K562 (cell line): ENCODE measurements around the gene CLNK. TPM values are rescaled to one million over a fixed set of nuclear protein-coding genes. Genes with fewer than 3 reads are reported as not detected.

Source experiments
- ATAC-seq: fragments of 200-7000 bp; cut with Tn5 transposase; 3 replicates; pipeline ENCODE4 v1.9.1; 2020; ENCODE audit warnings: moderate library complexity
- BruUV-seq: library from RNA; stranded (reverse); fragments of 400-500 nt; replicated peaks from 2 replicates; lab custom pipeline; 2021; lab: Mats Ljungman, UMichigan
- CTCF ChIA-PET: fragments of 300-600 bp; formaldehyde crosslinking; extraction: SDS; loops from one replicate; lab custom pipeline; 2021; ENCODE audit warnings: low intra/inter-chr PET ratio; lab: Yijun Ruan, JAX
- POLR2A ChIA-PET: fragments of 300-600, 350-650 bp; sonication (Branson Sonifier 250); formaldehyde crosslinking; extraction: SDS; loops from one replicate; lab custom pipeline; 2021; ENCODE audit warnings: antibody characterized with exemption, inconsistent platforms; lab: Yijun Ruan, JAX
- DNase-seq, 4 experiments: peaks; one replicate each; pipeline versions ENCODE4 v3.0.0 to v3.0.0-alpha.2; 2011 to 2018; ENCODE audit warnings: low spot score in 3 of 4, mixed read lengths in 3 of 4; ENCODE audit errors: extremely low read depth in 1 of 4
- FAIRE-seq: peaks from 2 replicates; lab custom pipeline; 2011; peaks lifted over from hg19 to GRCh38; lab: Jason Lieb, UNC
- H2AFZ ChIP-seq: 2 replicates; pipeline ENCODE4 v1.6.0; 2011; ENCODE audit warnings: low read depth, low read length, control low read depth, inconsistent platforms
- H3K27ac ChIP-seq: fragments of 200-600 bp; 3 replicates; pipeline ENCODE4 v1.8.0; 2011; ENCODE audit warnings: low read depth, mild to moderate bottlenecking, control low read depth, inconsistent platforms, low read length, moderate library complexity, mixed read lengths; ENCODE audit errors: extremely low read depth
- H3K27me3 ChIP-seq, 2 experiments: fragments of 300-600 bp in 1 of 2; 2 replicates in 1 of 2; 3 replicates in 1 of 2; pipeline versions ENCODE4 v1.6.0 to v1.8.0; 2011; ENCODE audit warnings: inconsistent platforms in 2 of 2, low read length in 2 of 2, mild to moderate bottlenecking in 1 of 2, mixed read lengths in 1 of 2, moderate library complexity in 1 of 2; ENCODE audit not compliant: control insufficient read depth in 2 of 2, insufficient read depth in 2 of 2
- H3K36me3 ChIP-seq: fragments of 300-600 bp; 3 replicates; pipeline ENCODE4 v1.8.0; 2011; ENCODE audit warnings: mild to moderate bottlenecking, low read length, inconsistent platforms; ENCODE audit not compliant: control insufficient read depth, insufficient read depth
- H3K4me1 ChIP-seq, 2 experiments: fragments of 200-600 bp in 1 of 2; replicated peaks in 1 of 2; 2 replicates in 1 of 2; 3 replicates in 1 of 2; pipeline versions ENCODE4 v1.5.1 to v1.8.0; 2011; ENCODE audit warnings: inconsistent platforms in 2 of 2, low read length in 2 of 2, mild to moderate bottlenecking in 1 of 2, mixed read lengths in 1 of 2, moderate library complexity in 1 of 2; ENCODE audit not compliant: control insufficient read depth in 2 of 2, insufficient read depth in 2 of 2
- H3K4me2 ChIP-seq: 2 replicates; pipeline ENCODE4 v1.6.1; 2011; ENCODE audit warnings: low read length, control low read depth, inconsistent platforms, mixed read lengths; ENCODE audit not compliant: insufficient read depth
- H3K4me3 ChIP-seq: fragments of 200-600 bp; sonication (generic), shearing (Covaris generic); 2 replicates; pipeline ENCODE4 v1.5.1; 2016; ENCODE audit warnings: control low read depth, inconsistent platforms
- H3K79me2 ChIP-seq: fragments of 200-600 bp; 3 replicates; pipeline ENCODE4 v1.8.0; 2011; ENCODE audit warnings: low read length, inconsistent platforms; ENCODE audit not compliant: control insufficient read depth, insufficient read depth
- H3K9ac ChIP-seq, 2 experiments: 2 replicates each; pipeline versions ENCODE4 v1.6.0 to v1.6.1; 2011; ENCODE audit warnings: low read depth in 2 of 2, low read length in 2 of 2, control low read depth in 1 of 2, inconsistent platforms in 1 of 2, mild to moderate bottlenecking in 1 of 2, mixed read lengths in 1 of 2; ENCODE audit not compliant: insufficient read depth in 1 of 2
- H3K9me1 ChIP-seq: one replicate; pipeline ENCODE4 v1.6.0; 2011; ENCODE audit warnings: inconsistent platforms, mild to moderate bottlenecking, low read length, moderate library complexity; ENCODE audit not compliant: control insufficient read depth, insufficient read depth
- H3K9me3 ChIP-seq: replicated peaks from 2 replicates; pipeline ENCODE4 v1.5.1; 2011; ENCODE audit warnings: low read depth, low read length, inconsistent platforms; ENCODE audit not compliant: control insufficient read depth, insufficient read depth
- H4K20me1 ChIP-seq: replicated peaks from 2 replicates; pipeline ENCODE4 v1.6.1; 2011; ENCODE audit warnings: low read length, inconsistent platforms, mixed read lengths; ENCODE audit not compliant: control insufficient read depth, insufficient read depth
- ARNT ChIP-seq, 2 experiments: fragments of 450-650 bp; IDR thresholded peaks; 2 replicates each; pipeline ENCODE4 v1.6.1; 2016; ENCODE audit warnings: mild to moderate bottlenecking in 1 of 2
- BRD4 ChIP-seq: fragments of 200-600 bp; sonication (generic); IDR thresholded peaks from 2 replicates; pipeline ENCODE4 v1.6.1; 2017; ENCODE audit warnings: inconsistent platforms
- CHD1 ChIP-seq: fragments of 200-600 bp; sonication (generic); IDR thresholded peaks from one replicate; pipeline ENCODE4 v1.6.1; 2012; ENCODE audit warnings: mild to moderate bottlenecking, moderate library complexity, low read length, inconsistent platforms
- FOS ChIP-seq: IDR thresholded peaks from 3 replicates; pipeline ENCODE4 v1.6.1; 2011; ENCODE audit not compliant: insufficient read length; ENCODE audit errors: extremely low read depth
- NFRKB ChIP-seq: fragments of 450-650 bp; IDR thresholded peaks from 2 replicates; pipeline ENCODE4 v1.6.1; 2016; ENCODE audit warnings: low read depth
- NR3C1 ChIP-seq: sonication (generic); formaldehyde crosslinking; IDR thresholded peaks from 2 replicates; pipeline ENCODE4 v1.8.1; 2022; ENCODE audit warnings: missing genetic modification reagents
- POLR2A ChIP-seq: fragments of 450-650 bp; conservative IDR thresholded peaks from 2 replicates; pipeline ENCODE4 v1.6.1; 2016
- SOX6 ChIP-seq: fragments of 450-650 bp; IDR thresholded peaks from 2 replicates; pipeline ENCODE4 v1.6.1; 2014; ENCODE audit warnings: mild to moderate bottlenecking
- SRSF7 ChIP-seq: fragments of 200-400 bp; formaldehyde crosslinking; optimal IDR thresholded peaks from 2 replicates; pipeline ENCODE3; 2017; ENCODE audit warnings: mild to moderate bottlenecking, low read depth, low read length
- ZNF584 ChIP-seq: fragments of 200-800 bp; sonication (Bioruptor generic); IDR thresholded peaks from 2 replicates; pipeline ENCODE4 v1.6.1; 2016; ENCODE audit warnings: low read depth, mild to moderate bottlenecking, missing genetic modification characterization, missing compliant biosample characterization
- WGBS: fragments of 100-300 bp; shearing (Covaris generic); methylation state at CpG from one replicate; pipeline ENCODE4 v1.1.6; 2016; ENCODE audit warnings: low coverage, mixed read lengths; ENCODE audit not compliant: insufficient coverage; ENCODE audit errors: missing lambda C conversion rate; 5-methylcytosine and 5-hydroxymethylcytosine counted together
- in situ Hi-C: fragments of 300-500 bp; cut with MboI; formaldehyde crosslinking; loops from 4 replicates; pipeline ENCODE4 v1.15.0; 2018; ENCODE audit warnings: inconsistent platforms, mixed read lengths
- intact Hi-C: fragments of 100-400 bp; cut with micrococcal nuclease; formaldehyde crosslinking; loops from 2 replicates; pipeline ENCODE4 v1.14.2; 2022
- polyA plus RNA-seq, 8 experiments: library from polyadenylated mRNA; depleted of rRNA in 4 of 8; stranded (reverse) in 5 of 8; unstranded in 3 of 8; fragments of >200 nt; fragmentation: Nextera tagmentation in 2 of 8; fragmentation: Illumina TruSeq in 1 of 8; extraction: Ambion mirVana in 2 of 8; extraction: Trizol in 1 of 8; gene quantifications; 2 replicates each; pipeline versions ENCODE4 v1.2.1 to v1.2.3, GENCODE V29; 2011 to 2014; ENCODE audit warnings: inconsistent platforms in 1 of 8, missing spikeins in 1 of 8
- total RNA-seq, 7 experiments: library from RNA; depleted of rRNA in 6 of 7; stranded (reverse); fragments of >200 nt in 6 of 7; fragmentation: Illumina TruSeq in 2 of 7; extraction: Trizol in 2 of 7; gene quantifications; 2 replicates each; pipeline versions ENCODE4 v1.2.1 to v1.2.3, GENCODE V29; 2011 to 2021; ENCODE audit warnings: low replicate concordance in 1 of 7
- TF ChIP-seq, protein P1 (sequence below): fragments of 450-650 bp; formaldehyde crosslinking; IDR thresholded peaks from 2 replicates; pipeline ENCODE4 v1.4.0; 2022; ENCODE audit warnings: missing genetic modification characterization
- TF ChIP-seq, protein P2 (sequence below): sonication (generic); formaldehyde crosslinking; IDR thresholded peaks from 2 replicates; pipeline ENCODE4 v1.8.0; 2022; ENCODE audit warnings: missing genetic modification reagents, mild to moderate bottlenecking, borderline replicate concordance
- TF ChIP-seq, protein P3 (sequence below): fragments of 200-400 bp; formaldehyde crosslinking; IDR thresholded peaks from 2 replicates; pipeline ENCODE4 v1.6.1; 2017; ENCODE audit warnings: mild to moderate bottlenecking, low read depth, low read length, moderate library complexity
- TF ChIP-seq, protein P4 (sequence below): fragments of 250-450 bp; sonication (Bioruptor Pico); IDR thresholded peaks from 2 replicates; pipeline ENCODE4 v1.8.0; 2022; ENCODE audit warnings: moderate library complexity, mild to moderate bottlenecking, inconsistent platforms

CLNK gene
- total and polyA plus RNA-seq, 9 of the 15 experiments (the other 6 are each of a cell fraction or from before 2014, with no cell fraction given) = not detected

DNA sequence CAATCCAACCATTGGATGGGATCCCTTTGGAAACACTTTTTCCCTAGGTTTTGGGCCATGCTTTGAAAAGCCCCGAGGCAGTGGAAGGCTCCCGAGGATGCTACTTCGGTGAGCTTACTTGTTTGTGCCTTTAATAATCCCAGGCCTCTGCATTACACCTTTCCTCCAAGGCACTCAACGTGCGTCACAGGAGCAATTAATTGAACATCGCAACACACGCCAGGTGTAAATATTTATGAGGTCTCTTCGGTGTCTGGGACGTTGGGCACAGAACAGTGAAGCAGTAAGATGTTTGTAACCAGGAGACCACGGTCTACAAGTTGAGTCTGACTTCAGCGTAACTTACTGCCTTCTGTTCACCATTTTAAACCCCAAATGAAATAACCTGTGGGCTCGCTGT is 97.3 kb downstream of the CLNK start (continued):
- TF ChIP-seq, protein P1, sequence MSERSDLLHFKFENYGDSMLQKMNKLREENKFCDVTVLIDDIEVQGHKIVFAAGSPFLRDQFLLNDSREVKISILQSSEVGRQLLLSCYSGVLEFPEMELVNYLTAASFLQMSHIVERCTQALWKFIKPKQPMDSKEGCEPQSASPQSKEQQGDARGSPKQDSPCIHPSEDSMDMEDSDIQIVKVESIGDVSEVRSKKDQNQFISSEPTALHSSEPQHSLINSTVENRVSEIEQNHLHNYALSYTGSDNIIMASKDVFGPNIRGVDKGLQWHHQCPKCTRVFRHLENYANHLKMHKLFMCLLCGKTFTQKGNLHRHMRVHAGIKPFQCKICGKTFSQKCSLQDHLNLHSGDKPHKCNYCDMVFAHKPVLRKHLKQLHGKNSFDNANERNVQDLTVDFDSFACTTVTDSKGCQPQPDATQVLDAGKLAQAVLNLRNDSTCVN (CRISPR knock-in tag) = no peak
- TF ChIP-seq ARNT (IDR thresholded peaks at IDR 0.05) = no peak

DNA sequence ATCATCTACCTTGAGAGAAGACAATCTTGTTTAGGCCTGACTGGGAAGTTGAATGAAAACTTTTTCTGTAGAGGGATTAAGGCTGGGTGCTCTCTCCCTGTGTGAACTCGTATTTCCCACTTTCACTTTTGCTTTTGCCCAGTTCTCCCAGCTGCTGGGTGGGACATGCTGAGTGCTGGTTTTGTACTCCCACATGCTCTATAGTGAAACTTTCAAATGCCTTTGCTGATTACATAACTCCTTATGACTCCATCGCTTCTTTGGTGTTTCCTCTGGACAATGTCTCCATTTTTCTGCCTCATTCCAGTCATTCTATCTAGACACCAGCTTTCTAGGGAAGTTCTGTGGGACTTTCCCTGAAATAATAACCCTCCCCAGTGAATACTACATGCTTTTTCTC is 100.5 kb downstream of the CLNK start:
- BruUV-seq = no TSS peak
- no peaks in the 10 kb centered on the region for H3K27me3 ChIP-seq
- intact Hi-C loops (loop anchor here (10.0 kb wide), 1 partner anchor 841 kb away; the partner anchor contains the start of gene HS3ST1), in situ Hi-C loops (loop anchor here (25.0 kb wide), 1 partner anchor 828 kb away; no protein-coding TSS in a partner anchor)
- POLR2A ChIA-PET = no interaction called here
- H3K9me3 ChIP-seq = no peaks in the 10 kb centered on the region
- no peak for DNase-seq
- H3K9me1 ChIP-seq = no peaks in the 10 kb centered on the region
- no peaks in the 10 kb centered on the region for H3K36me3 ChIP-seq
- no peak overlapping the region for H3K27ac ChIP-seq
- no peak overlapping the region for H3K4me3 ChIP-seq
- no peaks in the 10 kb centered on the region for H3K4me1 ChIP-seq
- H4K20me1 ChIP-seq = no peaks in the 10 kb centered on the region
- FAIRE-seq = no peak
- CTCF ChIA-PET = no interaction called here
- no peak for ATAC-seq
- no peaks in the 10 kb centered on the region for H3K79me2 ChIP-seq
- no peak overlapping the region for H2AFZ ChIP-seq
- 3% methylated on average over 2 of the region's 2 CpGs for WGBS
- H3K9ac ChIP-seq = no peak overlapping the region
- no peak overlapping the region for H3K4me2 ChIP-seq
- no peak for TF ChIP-seq SOX6
- TF ChIP-seq BRD4 = no peak
- no peak for TF ChIP-seq ZNF584 (CRISPR knock-in tag)
- no peak for TF ChIP-seq NR3C1
- TF ChIP-seq NFRKB = no peak
- TF ChIP-seq POLR2A = no peak
- TF ChIP-seq, protein P2, sequence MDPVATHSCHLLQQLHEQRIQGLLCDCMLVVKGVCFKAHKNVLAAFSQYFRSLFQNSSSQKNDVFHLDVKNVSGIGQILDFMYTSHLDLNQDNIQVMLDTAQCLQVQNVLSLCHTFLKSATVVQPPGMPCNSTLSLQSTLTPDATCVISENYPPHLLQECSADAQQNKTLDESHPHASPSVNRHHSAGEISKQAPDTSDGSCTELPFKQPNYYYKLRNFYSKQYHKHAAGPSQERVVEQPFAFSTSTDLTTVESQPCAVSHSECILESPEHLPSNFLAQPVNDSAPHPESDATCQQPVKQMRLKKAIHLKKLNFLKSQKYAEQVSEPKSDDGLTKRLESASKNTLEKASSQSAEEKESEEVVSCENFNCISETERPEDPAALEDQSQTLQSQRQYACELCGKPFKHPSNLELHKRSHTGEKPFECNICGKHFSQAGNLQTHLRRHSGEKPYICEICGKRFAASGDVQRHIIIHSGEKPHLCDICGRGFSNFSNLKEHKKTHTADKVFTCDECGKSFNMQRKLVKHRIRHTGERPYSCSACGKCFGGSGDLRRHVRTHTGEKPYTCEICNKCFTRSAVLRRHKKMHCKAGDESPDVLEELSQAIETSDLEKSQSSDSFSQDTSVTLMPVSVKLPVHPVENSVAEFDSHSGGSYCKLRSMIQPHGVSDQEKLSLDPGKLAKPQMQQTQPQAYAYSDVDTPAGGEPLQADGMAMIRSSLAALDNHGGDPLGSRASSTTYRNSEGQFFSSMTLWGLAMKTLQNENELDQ (CRISPR knock-in tag) = no peak
- TF ChIP-seq, protein P3, sequence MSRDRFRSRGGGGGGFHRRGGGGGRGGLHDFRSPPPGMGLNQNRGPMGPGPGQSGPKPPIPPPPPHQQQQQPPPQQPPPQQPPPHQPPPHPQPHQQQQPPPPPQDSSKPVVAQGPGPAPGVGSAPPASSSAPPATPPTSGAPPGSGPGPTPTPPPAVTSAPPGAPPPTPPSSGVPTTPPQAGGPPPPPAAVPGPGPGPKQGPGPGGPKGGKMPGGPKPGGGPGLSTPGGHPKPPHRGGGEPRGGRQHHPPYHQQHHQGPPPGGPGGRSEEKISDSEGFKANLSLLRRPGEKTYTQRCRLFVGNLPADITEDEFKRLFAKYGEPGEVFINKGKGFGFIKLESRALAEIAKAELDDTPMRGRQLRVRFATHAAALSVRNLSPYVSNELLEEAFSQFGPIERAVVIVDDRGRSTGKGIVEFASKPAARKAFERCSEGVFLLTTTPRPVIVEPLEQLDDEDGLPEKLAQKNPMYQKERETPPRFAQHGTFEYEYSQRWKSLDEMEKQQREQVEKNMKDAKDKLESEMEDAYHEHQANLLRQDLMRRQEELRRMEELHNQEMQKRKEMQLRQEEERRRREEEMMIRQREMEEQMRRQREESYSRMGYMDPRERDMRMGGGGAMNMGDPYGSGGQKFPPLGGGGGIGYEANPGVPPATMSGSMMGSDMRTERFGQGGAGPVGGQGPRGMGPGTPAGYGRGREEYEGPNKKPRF = no peak
- no peak for TF ChIP-seq CHD1
- no peak for TF ChIP-seq FOS
- no peak for TF ChIP-seq SRSF7
- TF ChIP-seq, protein P4, sequence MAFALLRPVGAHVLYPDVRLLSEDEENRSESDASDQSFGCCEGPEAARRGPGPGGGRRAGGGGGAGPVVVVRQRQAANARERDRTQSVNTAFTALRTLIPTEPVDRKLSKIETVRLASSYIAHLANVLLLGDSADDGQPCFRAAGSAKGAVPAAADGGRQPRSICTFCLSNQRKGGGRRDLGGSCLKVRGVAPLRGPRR (CRISPR knock-in tag) = no peak
